ENCODE data around the gene AKR1B1. TPM values are rescaled to one million over a fixed set of nuclear protein-coding genes. Genes with fewer than 3 reads are reported as not detected.

Gene AKR1B1
- total and polyA plus RNA-seq, 2 experiments from 2014 or later = 61.0 to 164 TPM

- Histone ChIP-seq H3K9me2 (ENCODE audit: insufficient read depth) (no peaks in the 10 kb centered on the region; the same call in 1 of the 2 replicates), H4K20me1 (ENCODE audit: insufficient read depth) (no peaks in the 10 kb centered on the region), H3K4me1 (ENCODE audit: insufficient read depth) (0 out of 2 replicates have a peak, but pooled peaks cover 6% of the 10 kb centered on the region), H3K4me3 (no peak overlapping the region), H3K4me2 (ENCODE audit: unreplicated experiment) (no peak overlapping the region), H3F3A (ENCODE audit: insufficient read depth) (no peaks in the 10 kb centered on the region), H3K9ac (no peak overlapping the region), H3K9me3 (ENCODE audit: low read depth) (peaks cover 3% of the 10 kb centered on the region), H2AFZ (no peak overlapping the region), H3K27me3 (replicated peaks; ENCODE audit: insufficient read depth) (no peaks in the 10 kb centered on the region), H3K27ac (no peak overlapping the region), H3K36me3 (ENCODE audit: low read depth) (no peaks in the 10 kb centered on the region), H3K79me2 (ENCODE audit: insufficient read depth) (no peaks in the 10 kb centered on the region)
- TF ChIP-seq EZH2phosphoT487 (IDR thresholded peaks at IDR 0.05; ENCODE audit: insufficient read depth, low read depth) = no peak
- no peak for TF ChIP-seq EZH2 (IDR thresholded peaks at IDR 0.05; ENCODE audit: insufficient read depth, poor library complexity, severe bottlenecking)
- 77 to 88% methylated on average over 6 of the region's 6 CpGs for WGBS, 2 experiments (ENCODE audit: low coverage in 1 of 2, low lambda C conversion rate in 2 of 2, missing lambda C conversion rate in 2 of 2)
- in situ Hi-C loops (cut with MboI) = no loop called here
- no peak for DNase-seq
These were observed 9.6 kb upstream of the AKR1B1 start for GRCh38 chr7:134468475-134468874.

GRCh38 chr7:134468054-134468453 lies 9.2 kb upstream of the AKR1B1 start:
- H3K36me3 ChIP-seq (ENCODE audit: low read depth) = no peaks in the 10 kb centered on the region
- no peak overlapping the region for H2AFZ ChIP-seq
- H3K27ac ChIP-seq = no peak overlapping the region
- H3K4me3 ChIP-seq = no peak overlapping the region
- no peak overlapping the region for H3K4me2 ChIP-seq (ENCODE audit: unreplicated experiment)
- H3K4me1 ChIP-seq (ENCODE audit: insufficient read depth) = 0 out of 2 replicates have a peak, but pooled peaks cover 6% of the 10 kb centered on the region
- H3K9me3 ChIP-seq (ENCODE audit: low read depth) = peaks cover 3% of the 10 kb centered on the region
- H3K9ac ChIP-seq = no peak overlapping the region
- WGBS, 2 experiments (ENCODE audit: low coverage in 1 of 2, low lambda C conversion rate in 2 of 2, missing lambda C conversion rate in 2 of 2) = 72 to 73% methylated on average over 6 of the region's 6 CpGs
- H3K27me3 ChIP-seq (replicated peaks; ENCODE audit: insufficient read depth) = no peaks in the 10 kb centered on the region
- in situ Hi-C loops (cut with MboI) = no loop called here
- H3K79me2 ChIP-seq (ENCODE audit: insufficient read depth) = no peaks in the 10 kb centered on the region
- TF ChIP-seq EZH2phosphoT487 (IDR thresholded peaks at IDR 0.05; ENCODE audit: insufficient read depth, low read depth) (no peak), EZH2 (IDR thresholded peaks at IDR 0.05; ENCODE audit: insufficient read depth, poor library complexity, severe bottlenecking) (no peak)
- H3K9me2 ChIP-seq (ENCODE audit: insufficient read depth) = no peaks in the 10 kb centered on the region; the same call in 1 of the 2 replicates
- H4K20me1 ChIP-seq (ENCODE audit: insufficient read depth) = no peaks in the 10 kb centered on the region
- DNase-seq = no peak
- no peaks in the 10 kb centered on the region for H3F3A ChIP-seq (ENCODE audit: insufficient read depth)

GRCh38 chr7:134465491-134465890 lies 6.6 kb upstream of the AKR1B1 start:
- no peak for TF ChIP-seq EZH2phosphoT487 (IDR thresholded peaks at IDR 0.05; ENCODE audit: insufficient read depth, low read depth)
- Histone ChIP-seq H3K79me2 (ENCODE audit: insufficient read depth) (no peaks in the 10 kb centered on the region), H4K20me1 (ENCODE audit: insufficient read depth) (no peaks in the 10 kb centered on the region), H3K9me2 (ENCODE audit: insufficient read depth) (no peaks in the 10 kb centered on the region), H3K27ac (no peak overlapping the region), H3K36me3 (ENCODE audit: low read depth) (no peaks in the 10 kb centered on the region), H3F3A (ENCODE audit: insufficient read depth) (peaks cover 16% of the 10 kb centered on the region), H3K9me3 (ENCODE audit: low read depth) (peaks cover 3% of the 10 kb centered on the region), H3K4me3 (no peak overlapping the region), H3K4me2 (ENCODE audit: unreplicated experiment) (no peak overlapping the region), H3K9ac (no peak overlapping the region), H2AFZ (no peak overlapping the region), H3K27me3 (replicated peaks; ENCODE audit: insufficient read depth) (no peaks in the 10 kb centered on the region), H3K4me1 (ENCODE audit: insufficient read depth) (peaks cover 14% of the 10 kb centered on the region)
- 67 to 78% methylated on average over 6 of the region's 6 CpGs for WGBS, 2 experiments (ENCODE audit: low coverage in 1 of 2, low lambda C conversion rate in 2 of 2, missing lambda C conversion rate in 2 of 2)
- no peak for DNase-seq
- in situ Hi-C loops (cut with MboI) = no loop called here

GRCh38 chr7:134464496-134464895 lies 5.6 kb upstream of the AKR1B1 start:
- peaks cover 3% of the 10 kb centered on the region for H3K9me3 ChIP-seq (ENCODE audit: low read depth)
- no peak for DNase-seq
- no peaks in the 10 kb centered on the region for H4K20me1 ChIP-seq (ENCODE audit: insufficient read depth)
- no peak overlapping the region for H3K9ac ChIP-seq
- TF ChIP-seq EZH2 (IDR thresholded peaks at IDR 0.05; ENCODE audit: insufficient read depth, poor library complexity, severe bottlenecking) (no peak), EZH2phosphoT487 (IDR thresholded peaks at IDR 0.05; ENCODE audit: insufficient read depth, low read depth) (no peak)
- H3K4me3 ChIP-seq = no peak overlapping the region
- peaks cover 18% of the 10 kb centered on the region for H3F3A ChIP-seq (ENCODE audit: insufficient read depth)
- H3K79me2 ChIP-seq (ENCODE audit: insufficient read depth) = no peaks in the 10 kb centered on the region
- no peak overlapping the region for H2AFZ ChIP-seq
- H3K27ac ChIP-seq = no peak overlapping the region
- in situ Hi-C loops (cut with MboI) = no loop called here
- no peaks in the 10 kb centered on the region for H3K9me2 ChIP-seq (ENCODE audit: insufficient read depth)
- H3K36me3 ChIP-seq (ENCODE audit: low read depth) = no peaks in the 10 kb centered on the region
- no peak overlapping the region for H3K4me2 ChIP-seq (ENCODE audit: unreplicated experiment)
- H3K27me3 ChIP-seq (replicated peaks; ENCODE audit: insufficient read depth) = no peaks in the 10 kb centered on the region
- H3K4me1 ChIP-seq (ENCODE audit: insufficient read depth) = peaks cover 20% of the 10 kb centered on the region

- no peaks in the 10 kb centered on the region for H4K20me1 ChIP-seq (ENCODE audit: insufficient read depth)
- H3K9me2 ChIP-seq (ENCODE audit: insufficient read depth) = no peaks in the 10 kb centered on the region
- H3K9ac ChIP-seq = no peak overlapping the region
- peaks cover 3% of the 10 kb centered on the region for H3K9me3 ChIP-seq (ENCODE audit: low read depth)
- H3K27me3 ChIP-seq (replicated peaks; ENCODE audit: insufficient read depth) = no peaks in the 10 kb centered on the region
- H3K4me2 ChIP-seq (ENCODE audit: unreplicated experiment) = no peak overlapping the region
- no peak overlapping the region for H3K27ac ChIP-seq
- no peaks in the 10 kb centered on the region for H3K79me2 ChIP-seq (ENCODE audit: insufficient read depth)
- no peak overlapping the region for H2AFZ ChIP-seq
- DNase-seq = no peak
- peaks cover 20% of the 10 kb centered on the region for H3F3A ChIP-seq (ENCODE audit: insufficient read depth)
- 87 to 92% methylated on average over 2 of the region's 2 CpGs for WGBS, 2 experiments (ENCODE audit: low coverage in 1 of 2, low lambda C conversion rate in 2 of 2, missing lambda C conversion rate in 2 of 2)
- H3K4me3 ChIP-seq = no peak overlapping the region
- in situ Hi-C loops (cut with MboI) = no loop called here
- TF ChIP-seq EZH2 (IDR thresholded peaks at IDR 0.05; ENCODE audit: insufficient read depth, poor library complexity, severe bottlenecking) (no peak), EZH2phosphoT487 (IDR thresholded peaks at IDR 0.05; ENCODE audit: insufficient read depth, low read depth) (no peak)
- no peaks in the 10 kb centered on the region for H3K36me3 ChIP-seq (ENCODE audit: low read depth)
- H3K4me1 ChIP-seq (ENCODE audit: insufficient read depth) = peaks cover 22% of the 10 kb centered on the region
These were observed 4.9 kb upstream of the AKR1B1 start for GRCh38 chr7:134463751-134464150.

All from GM23248 (cell line).